ENCODE data around the gene NAA10.

The NAA10 gene

GRCh38 chrX:153968255-153968654, 33.4 kb upstream of the NAA10 start:
- H3K27ac ChIP-seq: peak overlapping the region in 17 of 21 experiments; percentile 4 to 100 (median 96)
- H3K4me3 ChIP-seq: peak overlapping the region in 4 of 7 experiments; percentile 47 to 75 (median 64)

GRCh38 chrX:153967536-153968224, 32.8 kb upstream of the NAA10 start:
- Histone ChIP-seq H3K27ac (peak overlapping the region in 17 of 21 experiments; percentile 4 to 100 (median 63)), H3K4me3 (peak overlapping the region in 1 of 7 experiments; percentile 69)

GRCh38 chrX:153966841-153967535, 32.2 kb upstream of the NAA10 start:
- Histone ChIP-seq H3K4me3 (peak overlapping the region in 1 of 7 experiments; percentile 69), H3K27ac (peak overlapping the region in 14 of 21 experiments; percentile 4 to 100 (median 70))

GRCh38 chrX:153966283-153966688, 31.4 kb upstream of the NAA10 start:
- peak overlapping the region in 8 of 21 experiments; percentile 26 to 100 (median 84) for H3K27ac ChIP-seq
- H3K4me3 ChIP-seq: no peak overlapping the region

GRCh38 chrX:153965406-153965805, 30.6 kb upstream of the NAA10 start:
- H3K4me3 ChIP-seq: no peak overlapping the region
- peak overlapping the region in 1 of 21 experiments; percentile 19 for H3K27ac ChIP-seq

GRCh38 chrX:153964105-153964504, 29.3 kb upstream of the NAA10 start:
- Histone ChIP-seq H3K27ac (no peak overlapping the region), H3K4me3 (no peak overlapping the region)

- H3K27ac ChIP-seq: no peak overlapping the region
- H3K4me3 ChIP-seq: no peak overlapping the region
These were observed 28.7 kb upstream of the NAA10 start for GRCh38 chrX:153963546-153963945.

GRCh38 chrX:153961292-153961691, 26.5 kb upstream of the NAA10 start:
- H3K27ac ChIP-seq: no peak overlapping the region
- no peak overlapping the region for H3K4me3 ChIP-seq

- no peak overlapping the region for H3K4me3 ChIP-seq
These were observed 25.9 kb upstream of the NAA10 start for GRCh38 chrX:153960786-153961185.

GRCh38 chrX:153960077-153960476, 25.2 kb upstream of the NAA10 start:
- Histone ChIP-seq H3K27ac (no peak overlapping the region), H3K4me3 (no peak overlapping the region)

More at GRCh38 chrX:153960786-153961185, 25.9 kb upstream of the NAA10 start:
- H3K27ac ChIP-seq: no peak overlapping the region

- Histone ChIP-seq H3K27ac (no peak overlapping the region), H3K4me3 (no peak overlapping the region)
These were observed 24.8 kb upstream of the NAA10 start for GRCh38 chrX:153959649-153960048.

- H3K4me3 ChIP-seq: no peak overlapping the region
- H3K27ac ChIP-seq: no peak overlapping the region
These were observed 23.8 kb upstream of the NAA10 start for GRCh38 chrX:153958605-153959004.

- H3K4me3 ChIP-seq: no peak overlapping the region
- H3K27ac ChIP-seq: no peak overlapping the region
These were observed 22.4 kb upstream of the NAA10 start for GRCh38 chrX:153957224-153957623.

GRCh38 chrX:153956044-153956907, 21.4 kb upstream of the NAA10 start:
- Histone ChIP-seq H3K4me3 (no peak overlapping the region), H3K27ac (no peak overlapping the region)

GRCh38 chrX:153955228-153955732, 20.4 kb upstream of the NAA10 start:
- H3K4me3 ChIP-seq: no peak overlapping the region
- H3K27ac ChIP-seq: no peak overlapping the region

GRCh38 chrX:153954558-153955227, 19.9 kb upstream of the NAA10 start:
- Histone ChIP-seq H3K4me3 (no peak overlapping the region), H3K27ac (no peak overlapping the region)

GRCh38 chrX:153953892-153954557, 19.2 kb upstream of the NAA10 start:
- Histone ChIP-seq H3K4me3 (no peak overlapping the region), H3K27ac (peak overlapping the region in 4 of 21 experiments; percentile 17 to 35 (median 28))

GRCh38 chrX:153953342-153953830, 18.5 kb upstream of the NAA10 start:
- Histone ChIP-seq H3K27ac (peak overlapping the region in 4 of 21 experiments; percentile 17 to 35 (median 28)), H3K4me3 (no peak overlapping the region)
